ENCODE data around the gene MEGF9. TPM values are rescaled to one million over a fixed set of nuclear protein-coding genes. Genes with fewer than 3 reads are reported as not detected.
A peak's percentile ranks its signal among the peaks of the same experiment; 100 is the strongest.

MEGF9 gene
- total and polyA plus RNA-seq, 2 of the 13 experiments (the other 11 are each of a cell fraction or from before 2014, with no cell fraction given), result 3.1 to 3.3 TPM

DNA sequence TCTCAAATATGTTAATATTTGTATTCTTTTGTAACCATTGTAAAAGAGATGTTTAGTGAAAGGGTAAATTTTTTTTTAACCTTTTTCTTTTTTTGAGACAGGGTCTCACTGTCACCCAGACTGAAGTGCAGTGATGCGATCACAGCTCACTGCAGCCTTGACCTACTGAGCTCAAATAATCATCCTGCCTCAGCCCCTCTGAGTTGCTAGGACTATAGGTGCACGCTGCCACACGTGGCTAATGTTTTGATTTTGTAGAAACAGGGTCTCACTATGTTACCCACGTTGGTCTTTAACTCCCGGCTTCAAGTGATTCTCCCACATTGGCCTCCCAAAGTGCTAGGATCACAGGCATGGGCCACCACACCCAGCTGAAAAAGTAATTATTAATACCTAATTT, 76.4 kb downstream of the MEGF9 start (continued):
- TF ChIP-seq FIP1L1 (IDR thresholded peaks at IDR 0.05; ENCODE audit: borderline replicate concordance, insufficient read depth, low read depth, low read length), result no peak
- TF ChIP-seq SIX1 (CRISPR knock-in tag; IDR thresholded peaks at IDR 0.05; ENCODE audit: borderline replicate concordance), result no peak
- TF ChIP-seq ZNF331 (CRISPR knock-in tag; IDR thresholded peaks at IDR 0.05), result no peak
- peak; percentile 76; the same call in 1 of the 2 replicates for TF ChIP-seq MIXL1 (CRISPR knock-in tag; IDR thresholded peaks at IDR 0.05)
- TF ChIP-seq SOX13 (IDR thresholded peaks at IDR 0.05), result no peak
- peak in 1 of 2 experiments; percentile 51; a peak in 1 of 4 replicates for TF ChIP-seq SOX13 (CRISPR knock-in tag; conservative IDR thresholded peaks at IDR 0.05 in 1 of 2, IDR thresholded peaks at IDR 0.05 in 1 of 2)
- TF ChIP-seq FOSL2 (CRISPR knock-in tag; IDR thresholded peaks at IDR 0.05), result 0 out of 2 replicates have a peak, but pooled peaks have one; percentile 25
- no peak for TF ChIP-seq SRY (CRISPR knock-in tag; IDR thresholded peaks at IDR 0.05)
- TF ChIP-seq FOXA3 (CRISPR knock-in tag; IDR thresholded peaks at IDR 0.05), result no peak
- TF ChIP-seq, protein P1, sequence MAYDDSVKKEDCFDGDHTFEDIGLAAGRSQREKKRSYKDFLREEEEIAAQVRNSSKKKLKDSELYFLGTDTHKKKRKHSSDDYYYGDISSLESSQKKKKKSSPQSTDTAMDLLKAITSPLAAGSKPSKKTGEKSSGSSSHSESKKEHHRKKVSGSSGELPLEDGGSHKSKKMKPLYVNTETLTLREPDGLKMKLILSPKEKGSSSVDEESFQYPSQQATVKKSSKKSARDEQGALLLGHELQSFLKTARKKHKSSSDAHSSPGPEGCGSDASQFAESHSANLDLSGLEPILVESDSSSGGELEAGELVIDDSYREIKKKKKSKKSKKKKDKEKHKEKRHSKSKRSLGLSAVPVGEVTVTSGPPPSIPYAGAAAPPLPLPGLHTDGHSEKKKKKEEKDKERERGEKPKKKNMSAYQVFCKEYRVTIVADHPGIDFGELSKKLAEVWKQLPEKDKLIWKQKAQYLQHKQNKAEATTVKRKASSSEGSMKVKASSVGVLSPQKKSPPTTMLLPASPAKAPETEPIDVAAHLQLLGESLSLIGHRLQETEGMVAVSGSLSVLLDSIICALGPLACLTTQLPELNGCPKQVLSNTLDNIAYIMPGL (CRISPR knock-in tag; IDR thresholded peaks at IDR 0.05; ENCODE audit: borderline replicate concordance in 1 of 2, low read depth in 1 of 2), result no peak
- TF ChIP-seq, protein P2, sequence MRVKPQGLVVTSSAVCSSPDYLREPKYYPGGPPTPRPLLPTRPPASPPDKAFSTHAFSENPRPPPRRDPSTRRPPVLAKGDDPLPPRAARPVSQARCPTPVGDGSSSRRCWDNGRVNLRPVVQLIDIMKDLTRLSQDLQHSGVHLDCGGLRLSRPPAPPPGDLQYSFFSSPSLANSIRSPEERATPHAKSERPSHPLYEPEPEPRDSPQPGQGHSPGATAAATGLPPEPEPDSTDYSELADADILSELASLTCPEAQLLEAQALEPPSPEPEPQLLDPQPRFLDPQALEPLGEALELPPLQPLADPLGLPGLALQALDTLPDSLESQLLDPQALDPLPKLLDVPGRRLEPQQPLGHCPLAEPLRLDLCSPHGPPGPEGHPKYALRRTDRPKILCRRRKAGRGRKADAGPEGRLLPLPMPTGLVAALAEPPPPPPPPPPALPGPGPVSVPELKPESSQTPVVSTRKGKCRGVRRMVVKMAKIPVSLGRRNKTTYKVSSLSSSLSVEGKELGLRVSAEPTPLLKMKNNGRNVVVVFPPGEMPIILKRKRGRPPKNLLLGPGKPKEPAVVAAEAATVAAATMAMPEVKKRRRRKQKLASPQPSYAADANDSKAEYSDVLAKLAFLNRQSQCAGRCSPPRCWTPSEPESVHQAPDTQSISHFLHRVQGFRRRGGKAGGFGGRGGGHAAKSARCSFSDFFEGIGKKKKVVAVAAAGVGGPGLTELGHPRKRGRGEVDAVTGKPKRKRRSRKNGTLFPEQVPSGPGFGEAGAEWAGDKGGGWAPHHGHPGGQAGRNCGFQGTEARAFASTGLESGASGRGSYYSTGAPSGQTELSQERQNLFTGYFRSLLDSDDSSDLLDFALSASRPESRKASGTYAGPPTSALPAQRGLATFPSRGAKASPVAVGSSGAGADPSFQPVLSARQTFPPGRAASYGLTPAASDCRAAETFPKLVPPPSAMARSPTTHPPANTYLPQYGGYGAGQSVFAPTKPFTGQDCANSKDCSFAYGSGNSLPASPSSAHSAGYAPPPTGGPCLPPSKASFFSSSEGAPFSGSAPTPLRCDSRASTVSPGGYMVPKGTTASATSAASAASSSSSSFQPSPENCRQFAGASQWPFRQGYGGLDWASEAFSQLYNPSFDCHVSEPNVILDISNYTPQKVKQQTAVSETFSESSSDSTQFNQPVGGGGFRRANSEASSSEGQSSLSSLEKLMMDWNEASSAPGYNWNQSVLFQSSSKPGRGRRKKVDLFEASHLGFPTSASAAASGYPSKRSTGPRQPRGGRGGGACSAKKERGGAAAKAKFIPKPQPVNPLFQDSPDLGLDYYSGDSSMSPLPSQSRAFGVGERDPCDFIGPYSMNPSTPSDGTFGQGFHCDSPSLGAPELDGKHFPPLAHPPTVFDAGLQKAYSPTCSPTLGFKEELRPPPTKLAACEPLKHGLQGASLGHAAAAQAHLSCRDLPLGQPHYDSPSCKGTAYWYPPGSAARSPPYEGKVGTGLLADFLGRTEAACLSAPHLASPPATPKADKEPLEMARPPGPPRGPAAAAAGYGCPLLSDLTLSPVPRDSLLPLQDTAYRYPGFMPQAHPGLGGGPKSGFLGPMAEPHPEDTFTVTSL (CRISPR knock-in tag; IDR thresholded peaks at IDR 0.05; ENCODE audit: borderline replicate concordance), result 0 out of 2 replicates have a peak, but pooled peaks have one; percentile 4
- TF ChIP-seq, protein P3, sequence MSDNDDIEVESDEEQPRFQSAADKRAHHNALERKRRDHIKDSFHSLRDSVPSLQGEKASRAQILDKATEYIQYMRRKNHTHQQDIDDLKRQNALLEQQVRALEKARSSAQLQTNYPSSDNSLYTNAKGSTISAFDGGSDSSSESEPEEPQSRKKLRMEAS (IDR thresholded peaks at IDR 0.05), result peak; percentile 56; the same call in 1 of the 2 replicates
- TF ChIP-seq ARNTL (CRISPR knock-in tag; IDR thresholded peaks at IDR 0.05), result 0 out of 2 replicates have a peak, but pooled peaks have one; percentile 22
- no peak for TF ChIP-seq ZNF318 (CRISPR knock-in tag; IDR thresholded peaks at IDR 0.05)
